ENCODE results near the gene NPAS3. TPM values are rescaled to one million over a fixed set of nuclear protein-coding genes. Genes with fewer than 3 reads are reported as not detected.

NPAS3 gene
- total RNA-seq, 6 donors from 2014 or later, result 0.30 to 0.77 (median 0.59) TPM; not detected in 2

GRCh38 chr14:33556382-33557121 lies 617.9 kb downstream of the NPAS3 start:
- no peaks in the 10 kb centered on the region for H3K36me3 ChIP-seq
- no peak overlapping the region for H3K27ac ChIP-seq
- DNase-seq, result no peak
- WGBS, 2 donors, result 91 to 98% methylated on average over 2 of the region's 2 CpGs
- H3K9me3 ChIP-seq, result no peaks in the 10 kb centered on the region
- TF ChIP-seq POLR2AphosphoS5 (IDR thresholded peaks at IDR 0.05) (no peak), EP300 (IDR thresholded peaks at IDR 0.05) (no peak), POLR2A (IDR thresholded peaks at IDR 0.05) (no peak)
- TF ChIP-seq, protein P1, sequence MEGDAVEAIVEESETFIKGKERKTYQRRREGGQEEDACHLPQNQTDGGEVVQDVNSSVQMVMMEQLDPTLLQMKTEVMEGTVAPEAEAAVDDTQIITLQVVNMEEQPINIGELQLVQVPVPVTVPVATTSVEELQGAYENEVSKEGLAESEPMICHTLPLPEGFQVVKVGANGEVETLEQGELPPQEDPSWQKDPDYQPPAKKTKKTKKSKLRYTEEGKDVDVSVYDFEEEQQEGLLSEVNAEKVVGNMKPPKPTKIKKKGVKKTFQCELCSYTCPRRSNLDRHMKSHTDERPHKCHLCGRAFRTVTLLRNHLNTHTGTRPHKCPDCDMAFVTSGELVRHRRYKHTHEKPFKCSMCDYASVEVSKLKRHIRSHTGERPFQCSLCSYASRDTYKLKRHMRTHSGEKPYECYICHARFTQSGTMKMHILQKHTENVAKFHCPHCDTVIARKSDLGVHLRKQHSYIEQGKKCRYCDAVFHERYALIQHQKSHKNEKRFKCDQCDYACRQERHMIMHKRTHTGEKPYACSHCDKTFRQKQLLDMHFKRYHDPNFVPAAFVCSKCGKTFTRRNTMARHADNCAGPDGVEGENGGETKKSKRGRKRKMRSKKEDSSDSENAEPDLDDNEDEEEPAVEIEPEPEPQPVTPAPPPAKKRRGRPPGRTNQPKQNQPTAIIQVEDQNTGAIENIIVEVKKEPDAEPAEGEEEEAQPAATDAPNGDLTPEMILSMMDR (IDR thresholded peaks at IDR 0.05), result no peak
- no peak overlapping the region for H3K4me3 ChIP-seq
- H3K4me1 ChIP-seq, result no peaks in the 10 kb centered on the region
- ATAC-seq (ENCODE audit: low FRiP score in 2 of 2), result no peak
- no peaks in the 10 kb centered on the region for H3K27me3 ChIP-seq

- ATAC-seq (ENCODE audit: low FRiP score in 2 of 2) (no peak), DNase-seq (no peak)
- 73 to 74% methylated on average over 7 of the region's 7 CpGs for WGBS, 2 donors
- no peaks in the 10 kb centered on the region for H3K36me3 ChIP-seq
- H3K27ac ChIP-seq, result no peak overlapping the region
- H3K27me3 ChIP-seq, result no peaks in the 10 kb centered on the region
- TF ChIP-seq, protein P1 (IDR thresholded peaks at IDR 0.05), result no peak
- TF ChIP-seq POLR2AphosphoS5 (IDR thresholded peaks at IDR 0.05) (no peak), POLR2A (IDR thresholded peaks at IDR 0.05) (no peak)
- H3K4me1 ChIP-seq, result no peaks in the 10 kb centered on the region
- H3K9me3 ChIP-seq, result no peaks in the 10 kb centered on the region
- no peak overlapping the region for H3K4me3 ChIP-seq
These were observed 622.2 kb downstream of the NPAS3 start for GRCh38 chr14:33560718-33561431.

- Histone ChIP-seq H3K4me3 (no peak overlapping the region), H3K27me3 (no peaks in the 10 kb centered on the region), H3K27ac (no peak overlapping the region), H3K9me3 (no peaks in the 10 kb centered on the region), H3K36me3 (no peaks in the 10 kb centered on the region), H3K4me1 (no peaks in the 10 kb centered on the region)
- ATAC-seq (ENCODE audit: low FRiP score in 2 of 2), result no peak
- TF ChIP-seq EP300 (IDR thresholded peaks at IDR 0.05), result no peak
- TF ChIP-seq, protein P1 (IDR thresholded peaks at IDR 0.05), result no peak
- TF ChIP-seq POLR2A (IDR thresholded peaks at IDR 0.05), result no peak
- TF ChIP-seq POLR2AphosphoS5 (IDR thresholded peaks at IDR 0.05), result no peak
- 74 to 80% methylated on average over 7 of the region's 7 CpGs for WGBS, 2 donors
- no peak for DNase-seq
These were observed 623.0 kb downstream of the NPAS3 start for GRCh38 chr14:33561488-33562175.

GRCh38 chr14:33563191-33563900 lies 624.7 kb downstream of the NPAS3 start:
- DNase-seq, result no peak
- WGBS, 2 donors, result 83 to 85% methylated on average over 2 of the region's 2 CpGs
- no peak for TF ChIP-seq EP300 (IDR thresholded peaks at IDR 0.05)
- TF ChIP-seq, protein P1 (IDR thresholded peaks at IDR 0.05), result no peak
- TF ChIP-seq POLR2AphosphoS5 (IDR thresholded peaks at IDR 0.05), result no peak
- no peak for TF ChIP-seq POLR2A (IDR thresholded peaks at IDR 0.05)
- Histone ChIP-seq H3K4me3 (no peak overlapping the region), H3K4me1 (no peaks in the 10 kb centered on the region), H3K9me3 (no peaks in the 10 kb centered on the region), H3K36me3 (no peaks in the 10 kb centered on the region), H3K27ac (no peak overlapping the region), H3K27me3 (no peaks in the 10 kb centered on the region)
- no peak for ATAC-seq (ENCODE audit: low FRiP score in 2 of 2)
